GM21381 (cell line): ENCODE measurements around the gene BLVRB.
"Not testable (repeated sequence)": the region's sequence is repeated elsewhere in the genome, so short reads cannot be mapped to it uniquely, and the experiment has no call there.

Experiments
- ATAC-seq: cut with Tn5 transposase; IDR thresholded peaks from one replicate; pipeline ENCODE4 v1.9.1; 2021; ENCODE audit warnings: mild to moderate bottlenecking, moderate library complexity; ENCODE audit not compliant: unreplicated experiment

BLVRB gene

DNA sequence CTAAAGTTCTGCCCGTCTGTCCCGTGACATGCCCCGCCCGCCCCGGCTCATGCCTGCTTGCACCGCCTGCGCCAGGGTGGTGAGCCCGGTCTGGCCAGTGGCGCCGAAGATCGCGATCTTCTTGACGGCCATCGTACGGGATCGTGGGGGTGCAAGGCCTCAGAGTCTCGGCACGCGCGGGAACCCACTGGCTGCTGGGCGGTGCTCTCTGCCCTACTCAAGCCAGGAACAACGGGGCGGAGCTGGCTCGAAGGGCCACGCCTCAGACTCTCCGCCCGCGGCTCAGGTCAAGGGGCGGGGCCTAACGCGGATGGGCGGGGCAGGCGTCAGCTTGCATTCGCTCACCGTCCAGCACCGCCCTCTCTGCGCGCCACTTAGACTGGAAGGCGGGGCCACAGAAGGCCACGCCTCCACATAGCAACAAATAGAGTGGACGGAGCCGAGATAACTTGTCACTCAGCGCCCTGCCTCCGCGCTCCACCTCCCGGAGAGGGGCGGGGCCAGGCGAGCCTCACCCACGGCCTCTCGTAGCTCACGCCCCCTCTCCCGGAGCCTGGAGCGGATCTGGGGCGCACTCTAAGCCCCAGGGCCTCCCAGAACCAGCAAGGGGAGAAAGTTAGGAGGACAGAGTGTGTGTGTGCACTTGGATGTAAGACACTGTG, at the start of gene BLVRB:
TSS of gene BLVRB (minus strand) at position 189 of the 662 bp plus-strand sequence. CDS start at position 132, 57 bp downstream.
- ATAC-seq, result peak; percentile 85

DNA sequence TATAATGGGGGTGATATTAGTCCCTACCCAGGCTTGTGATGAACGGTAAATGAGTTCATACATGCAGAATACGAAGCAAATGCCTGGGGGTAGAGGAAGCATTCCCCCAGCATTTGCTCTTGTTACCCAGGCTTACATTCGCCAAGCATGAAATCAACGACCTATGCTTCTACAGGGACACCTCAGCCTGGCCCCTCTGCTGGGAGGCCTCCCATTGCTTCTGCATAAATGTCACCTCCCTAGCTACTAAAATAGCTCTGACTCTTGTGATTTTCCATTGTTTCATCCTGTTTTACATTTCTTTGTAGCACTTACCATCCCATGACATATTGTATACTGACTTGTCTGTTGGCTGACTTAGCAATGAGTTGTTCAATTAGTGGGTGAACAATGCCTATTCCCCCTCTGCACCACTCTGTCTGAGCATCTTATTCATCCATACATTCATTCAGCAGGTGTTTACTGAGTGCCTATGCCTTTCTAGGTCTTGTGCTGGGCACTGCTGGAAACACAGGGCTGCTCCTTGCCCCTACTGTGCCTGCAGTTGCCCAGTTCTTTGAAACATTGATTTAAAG, 48.3 kb upstream of the BLVRB start:
- ATAC-seq, result no peak

DNA sequence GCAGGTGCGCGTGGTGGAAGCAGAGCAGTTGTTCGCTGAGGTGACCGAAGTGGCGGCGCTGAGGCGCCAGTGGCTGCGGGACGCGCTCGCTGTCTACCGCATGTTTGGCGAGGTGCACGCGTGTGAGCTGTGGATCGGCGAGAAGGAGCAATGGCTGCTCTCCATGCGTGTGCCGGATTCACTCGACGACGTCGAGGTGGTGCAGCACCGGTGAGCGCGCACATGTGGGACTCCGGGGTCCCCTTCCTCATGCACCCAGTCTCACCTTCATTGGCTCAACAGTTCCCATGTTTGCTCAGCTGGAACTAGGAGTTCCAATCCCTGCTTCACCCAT, 47.8 kb upstream of the BLVRB start:
- no peak for ATAC-seq

DNA sequence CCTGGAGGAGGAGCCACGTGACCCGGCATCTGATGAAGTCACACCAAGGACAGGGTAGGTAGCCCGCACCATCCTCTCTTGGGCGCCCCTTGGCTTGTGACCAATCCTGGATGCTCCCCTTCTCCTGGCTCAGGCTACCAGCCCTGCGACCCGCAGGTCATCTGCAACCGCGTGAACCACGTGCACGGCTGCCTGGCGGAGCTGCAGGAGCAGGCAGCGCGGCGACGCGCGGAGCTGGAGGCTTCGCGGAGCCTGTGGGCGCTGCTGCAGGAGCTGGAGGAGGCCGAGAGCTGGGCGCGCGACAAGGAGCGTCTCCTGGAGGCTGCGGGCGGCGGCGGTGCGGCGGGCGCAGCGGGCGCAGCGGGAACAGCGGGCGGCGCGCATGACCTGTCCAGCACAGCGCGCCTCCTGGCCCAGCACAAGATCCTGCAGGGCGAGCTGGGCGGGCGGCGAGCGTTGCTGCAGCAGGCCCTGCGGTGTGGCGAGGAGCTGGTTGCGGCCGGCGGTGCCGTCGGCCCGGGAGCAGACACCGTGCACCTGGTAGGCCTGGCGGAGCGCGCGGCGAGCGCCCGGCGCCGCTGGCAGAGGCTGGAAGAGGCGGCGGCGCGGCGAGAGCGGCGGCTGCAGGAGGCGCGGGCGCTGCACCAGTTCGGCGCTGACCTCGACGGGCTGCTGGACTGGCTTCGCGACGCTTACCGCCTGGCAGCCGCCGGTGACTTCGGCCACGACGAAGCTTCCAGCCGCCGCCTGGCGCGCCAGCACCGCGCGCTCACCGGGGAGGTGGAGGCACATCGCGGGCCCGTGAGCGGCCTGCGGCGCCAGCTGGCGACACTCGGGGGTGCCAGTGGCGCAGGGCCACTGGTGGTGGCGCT, 47.2 kb upstream of the BLVRB start:
- ATAC-seq, result no peak

DNA sequence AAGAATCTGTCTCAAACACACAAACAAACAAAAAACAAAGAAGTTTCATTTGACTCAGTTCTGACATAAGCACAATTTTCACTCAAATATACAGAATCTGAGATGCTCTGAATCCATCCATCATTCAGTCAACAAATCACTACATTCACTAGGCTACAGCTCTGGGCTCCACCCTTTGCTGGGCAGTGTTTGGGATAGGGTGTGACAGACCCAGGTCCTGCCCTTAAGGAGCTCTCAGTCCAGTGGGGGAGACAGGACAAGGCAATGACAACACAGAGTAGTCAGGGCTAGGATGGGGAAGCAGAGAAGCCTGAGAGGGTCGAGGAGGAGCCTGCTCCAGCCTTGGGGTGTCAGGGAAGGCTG, 46.5 kb upstream of the BLVRB start:
- ATAC-seq, result no peak

DNA sequence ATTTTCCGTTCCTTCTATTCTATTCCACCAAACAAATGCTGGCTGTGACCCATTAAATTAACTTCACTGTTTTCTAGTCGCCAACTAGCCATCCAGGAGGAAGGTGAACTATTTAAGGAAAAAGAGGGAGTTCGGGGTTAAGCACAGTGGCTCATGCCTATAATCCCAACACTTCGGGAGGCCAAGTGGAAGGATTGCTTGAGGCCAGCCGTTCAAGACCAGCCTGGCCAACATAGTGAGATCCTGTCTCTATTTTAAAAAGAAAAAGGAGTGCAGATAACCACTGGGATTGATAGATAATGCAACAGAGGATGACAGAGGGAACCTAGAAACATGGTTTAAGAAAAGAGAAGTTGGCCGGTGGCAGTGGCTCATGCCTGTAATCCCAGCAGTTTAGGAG, 45.9 kb upstream of the BLVRB start:
- no peak for ATAC-seq

DNA sequence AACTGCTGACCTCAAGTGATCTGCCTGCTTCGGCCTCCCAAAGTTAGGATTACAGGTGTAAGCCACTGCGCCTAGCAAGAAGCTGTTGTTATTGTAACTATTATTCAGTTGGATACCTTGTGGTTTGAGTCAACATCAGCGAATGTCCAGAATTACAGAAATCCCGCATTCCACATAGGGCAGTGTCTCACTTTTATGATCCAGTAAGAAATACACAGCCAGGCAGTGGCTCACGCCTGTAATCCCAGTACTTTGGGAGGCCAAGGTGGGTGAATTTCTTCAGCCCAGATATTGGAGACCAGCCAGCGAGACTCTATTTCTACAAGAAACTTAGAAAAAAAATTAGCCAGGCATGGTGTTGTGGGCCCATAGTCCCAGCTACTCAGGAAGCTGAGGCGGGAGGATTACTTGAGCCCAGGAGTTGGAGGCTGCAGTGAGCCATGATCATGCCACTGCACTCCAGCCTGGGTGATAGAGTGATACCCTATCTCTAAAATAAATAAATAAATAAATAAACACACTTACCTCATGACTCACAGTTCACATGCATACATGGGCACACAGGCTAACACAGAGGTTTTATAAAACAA, 45.1 kb upstream of the BLVRB start:
- ATAC-seq, result no peak

DNA sequence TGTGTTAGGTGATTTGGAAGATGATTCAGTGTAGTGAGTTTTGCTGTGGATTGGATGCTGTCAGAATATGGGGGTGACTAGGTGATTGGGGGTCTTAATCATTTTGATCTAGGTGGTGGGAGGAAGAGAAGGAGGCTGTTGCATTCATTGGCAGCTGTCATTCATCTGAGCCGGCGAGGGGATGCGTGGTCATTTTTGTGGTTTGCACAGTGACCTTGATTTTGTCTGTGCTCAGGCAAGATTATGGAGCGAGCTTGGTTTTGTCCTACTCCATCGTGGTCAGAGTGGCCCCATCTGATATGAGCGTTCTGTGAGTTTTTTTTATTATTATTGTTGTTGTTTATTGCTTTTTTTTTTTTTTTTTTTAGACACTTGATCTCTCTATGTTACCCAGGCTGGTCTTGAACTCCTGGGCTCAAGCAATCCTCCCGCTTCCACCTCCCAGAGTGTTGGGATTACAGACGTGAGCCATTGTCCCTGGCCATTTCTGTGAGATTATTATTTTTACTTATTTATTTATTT, 43.3 kb upstream of the BLVRB start:
- no peak for ATAC-seq

DNA sequence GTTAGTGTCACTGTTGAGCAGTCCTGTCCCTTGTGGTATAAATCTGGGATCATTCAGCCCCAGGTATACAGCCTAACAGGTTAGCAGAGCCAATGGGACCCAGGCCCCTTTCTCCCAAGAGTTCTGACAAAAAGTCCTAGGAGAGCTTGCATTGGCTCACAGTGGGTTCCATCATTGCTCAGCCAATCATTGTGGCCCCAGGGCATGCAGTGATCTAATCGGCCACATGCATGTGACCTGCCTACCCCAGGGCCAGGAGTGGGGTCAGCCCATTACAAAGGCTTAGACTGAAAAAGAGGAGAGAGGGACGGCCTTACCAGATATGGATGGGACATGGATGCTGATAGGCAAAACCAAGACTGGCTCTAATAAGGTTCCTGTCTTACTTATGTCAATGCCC, 42.3 kb upstream of the BLVRB start:
- ATAC-seq, result no peak

DNA sequence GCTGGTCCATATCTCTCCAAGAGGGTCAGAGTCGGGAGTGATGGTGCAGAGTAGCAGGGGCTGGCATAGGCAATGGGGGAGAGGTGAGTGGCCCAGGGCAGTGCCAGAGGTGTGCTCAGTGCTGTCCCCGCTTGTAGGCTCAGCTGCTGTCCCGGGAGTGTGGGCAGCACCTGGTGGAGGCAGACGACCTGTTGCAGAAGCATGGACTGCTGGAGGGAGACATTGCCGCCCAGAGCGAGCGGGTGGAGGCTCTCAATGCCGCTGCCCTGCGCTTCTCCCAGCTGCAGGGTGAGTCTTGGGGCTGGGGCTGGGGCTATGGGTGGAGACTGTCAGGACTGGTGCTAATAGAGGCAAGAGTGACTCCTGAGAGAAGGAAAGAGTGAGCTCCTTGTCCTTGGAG, 40.6 kb upstream of the BLVRB start:
- no peak for ATAC-seq

DNA sequence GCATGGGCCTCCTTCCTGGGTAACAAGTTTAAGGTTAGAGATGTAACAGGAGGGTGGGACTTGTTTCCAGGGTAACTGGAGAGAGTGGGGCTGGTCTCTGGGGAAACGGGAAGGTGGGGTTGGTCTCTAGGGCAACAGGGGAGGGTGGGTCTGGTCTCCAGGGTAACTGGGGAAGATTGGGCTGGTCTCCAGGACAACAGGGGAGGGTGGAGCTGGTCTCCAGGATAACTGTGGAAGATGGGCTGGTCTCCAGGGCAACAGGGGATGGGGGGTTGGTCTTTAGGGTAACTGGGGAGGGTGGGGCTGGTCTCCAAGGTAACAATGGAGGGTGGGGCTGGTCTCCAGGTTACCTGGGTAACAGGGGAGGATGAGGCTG, 37.8 kb upstream of the BLVRB start:
- no peak for ATAC-seq

DNA sequence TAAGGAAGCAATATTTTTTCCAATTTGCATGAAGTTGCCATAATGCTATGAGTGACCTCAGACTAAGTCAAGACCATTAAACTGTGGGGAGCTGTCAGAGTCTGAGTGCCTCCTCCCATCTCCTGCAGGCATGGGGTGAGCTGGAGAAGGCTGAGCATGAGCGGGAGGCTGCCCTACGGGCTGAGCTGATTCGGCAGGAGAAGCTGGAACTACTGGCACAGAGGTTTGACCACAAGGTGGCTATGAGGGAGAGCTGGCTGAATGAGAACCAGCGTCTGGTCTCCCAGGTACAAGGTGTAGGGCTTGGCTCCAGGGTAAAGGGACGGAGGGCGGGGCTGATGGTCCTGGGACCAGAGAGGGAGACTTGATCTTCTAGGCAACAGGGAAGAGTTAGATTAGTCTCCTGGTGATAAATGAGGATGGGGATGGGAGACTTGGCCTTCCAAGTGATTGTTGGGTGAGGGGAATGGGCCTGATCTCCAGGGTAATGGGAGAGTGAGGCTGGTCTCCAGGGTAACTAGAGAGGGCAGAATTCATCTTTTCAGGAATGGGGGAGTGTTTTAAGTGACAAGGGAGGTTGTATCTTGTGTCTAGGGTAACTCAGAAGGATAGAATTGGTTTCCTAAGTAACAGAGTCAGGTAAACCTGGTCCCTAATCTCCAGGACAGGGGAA, 37.2 kb upstream of the BLVRB start:
- no peak for ATAC-seq

DNA sequence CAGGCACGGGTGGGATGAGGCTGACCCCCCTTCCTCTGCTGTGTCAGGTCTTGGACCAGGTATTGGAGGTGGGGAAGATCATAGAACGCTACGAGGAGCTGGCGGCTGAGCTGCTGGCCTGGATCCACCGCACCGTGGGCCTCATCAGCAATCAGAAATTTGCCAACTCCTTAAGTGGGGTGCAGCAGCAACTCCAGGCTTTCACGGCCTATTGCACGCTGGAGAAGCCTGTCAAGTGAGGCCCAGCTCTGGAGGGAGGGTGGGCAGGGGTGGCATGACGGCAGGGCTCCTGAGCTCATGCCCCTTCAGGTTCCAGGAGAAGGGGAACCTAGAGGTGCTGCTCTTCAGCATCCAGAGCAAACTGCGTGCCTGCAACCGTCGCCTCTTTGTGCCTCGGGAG, 36.5 kb upstream of the BLVRB start:
- no peak for ATAC-seq

DNA sequence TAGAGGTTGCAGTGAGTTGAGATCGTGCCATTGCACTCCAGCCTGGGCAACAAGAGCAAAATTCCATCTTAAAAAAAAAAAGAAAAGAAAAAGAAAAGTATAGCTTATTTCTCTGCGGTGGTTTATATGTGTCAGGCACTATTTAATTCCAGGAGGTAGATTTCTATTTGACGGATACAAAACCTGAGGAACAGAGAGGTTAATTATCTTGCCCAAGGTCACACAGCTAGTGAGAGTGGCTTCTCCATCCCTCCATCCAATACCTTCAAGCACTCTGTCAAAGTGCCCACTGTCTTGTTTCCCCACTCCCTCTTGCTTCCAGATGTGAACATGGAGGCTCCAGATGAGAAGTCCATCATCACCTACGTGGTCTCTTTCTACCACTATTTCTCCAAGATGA, 36.1 kb upstream of the BLVRB start:
- ATAC-seq, result no peak

DNA sequence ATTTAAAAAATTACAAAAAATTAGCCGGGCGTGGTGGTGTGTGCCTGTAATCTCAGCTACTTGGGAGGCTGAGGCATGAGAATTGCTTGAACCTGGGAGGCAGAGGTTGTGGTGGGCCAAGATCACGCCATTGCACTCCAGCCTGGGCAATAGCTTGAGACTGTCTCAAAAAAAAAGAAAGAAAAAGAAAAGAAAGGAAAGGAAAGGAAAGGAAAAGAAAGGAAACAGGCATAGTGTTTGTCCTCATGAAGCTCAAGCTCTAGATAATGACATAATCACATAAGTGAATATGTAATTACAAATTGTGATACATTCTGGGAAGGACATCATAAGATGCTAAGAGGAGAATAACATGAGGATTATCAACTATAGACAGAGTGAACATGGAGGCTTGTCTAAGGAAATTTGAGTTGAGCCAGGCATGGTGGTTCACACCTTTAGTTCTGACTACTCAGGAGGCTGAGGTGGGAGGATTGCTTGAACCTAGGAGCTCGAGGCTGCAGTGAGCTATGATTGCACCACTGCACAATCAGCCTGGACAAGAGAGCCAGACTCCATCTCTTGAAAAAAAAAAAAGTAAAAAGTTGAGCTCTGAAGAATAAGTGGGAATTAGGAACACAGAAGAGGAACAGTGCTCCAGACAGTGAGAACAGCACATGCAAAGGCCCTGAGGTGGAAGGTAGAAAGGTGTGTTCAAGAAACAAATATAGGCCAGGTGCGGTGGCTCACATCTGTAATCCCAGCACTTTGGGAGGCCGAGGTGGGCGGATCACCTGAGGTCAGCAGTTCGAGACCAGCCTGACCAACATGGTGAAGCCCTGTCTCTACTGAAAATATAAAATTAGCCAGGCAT, 35.4 kb upstream of the BLVRB start:
- ATAC-seq, result not testable (repeated sequence)

DNA sequence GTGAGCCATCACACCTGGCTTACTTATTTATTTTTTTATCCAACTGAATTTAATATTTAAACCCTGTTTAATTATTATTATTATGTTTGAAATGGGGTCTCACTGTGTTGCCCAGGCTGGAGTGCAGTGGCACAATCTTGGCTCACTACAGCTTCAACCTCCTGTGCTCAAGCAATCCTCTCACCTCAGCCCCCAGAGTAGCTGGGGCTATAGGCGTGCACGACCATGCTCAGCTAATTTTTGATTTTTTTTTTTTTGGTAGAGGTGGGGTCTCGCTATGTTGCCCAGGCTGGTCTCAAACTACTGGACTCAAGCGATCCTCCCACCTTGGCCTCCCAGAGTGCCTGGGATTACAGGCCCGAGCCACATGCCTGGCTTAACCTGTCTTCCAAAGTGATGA, 33.8 kb upstream of the BLVRB start:
- no peak for ATAC-seq

DNA sequence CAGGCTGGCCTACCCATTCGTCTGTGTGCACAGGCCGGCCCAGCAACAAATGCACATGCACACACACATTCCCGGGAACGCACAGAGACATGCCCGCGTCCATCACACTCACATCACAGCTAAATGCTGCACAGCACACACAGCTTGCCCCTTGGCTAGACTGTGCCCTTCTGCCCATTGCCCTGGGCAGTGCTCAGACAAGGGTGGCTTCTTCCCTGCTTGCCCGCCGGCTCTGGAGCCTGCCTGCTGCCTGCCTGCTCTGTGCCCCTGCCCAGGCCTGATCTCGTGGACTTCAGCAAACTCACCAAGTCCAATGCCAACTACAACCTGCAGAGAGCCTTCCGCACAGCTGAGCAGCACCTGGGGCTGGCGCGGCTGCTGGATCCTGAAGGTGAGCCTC, 31.7 kb upstream of the BLVRB start:
- ATAC-seq, result no peak

DNA sequence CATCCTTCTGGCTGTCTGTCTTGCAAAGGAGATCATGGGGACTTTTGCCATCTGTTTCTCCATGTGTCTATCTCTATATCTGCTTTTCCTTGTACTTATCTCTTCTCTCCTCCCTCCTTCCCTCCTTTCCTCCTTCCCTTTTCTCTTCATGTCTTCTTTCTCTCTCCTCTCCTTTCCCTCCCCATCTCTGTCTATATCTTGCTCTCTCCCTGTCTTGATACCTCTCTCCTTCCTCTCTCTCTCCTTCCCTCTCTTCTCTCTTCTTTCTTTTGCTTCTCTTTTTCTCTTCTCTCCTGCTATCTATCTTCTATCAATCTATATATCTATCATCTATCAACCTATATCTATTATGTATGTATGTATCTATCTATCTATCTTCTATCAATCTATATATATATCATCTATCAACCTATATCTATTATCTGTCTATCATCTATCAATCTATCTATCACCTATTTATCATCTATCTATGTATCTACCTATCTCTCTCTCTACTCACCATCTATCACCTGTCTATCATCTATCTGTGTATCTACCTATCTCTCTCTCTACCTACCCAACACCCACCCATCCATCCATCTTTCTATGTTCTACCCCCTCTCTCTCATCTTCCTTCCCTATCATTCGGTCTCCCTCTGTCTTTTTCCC, 28.8 kb upstream of the BLVRB start:
- ATAC-seq, result no peak

DNA sequence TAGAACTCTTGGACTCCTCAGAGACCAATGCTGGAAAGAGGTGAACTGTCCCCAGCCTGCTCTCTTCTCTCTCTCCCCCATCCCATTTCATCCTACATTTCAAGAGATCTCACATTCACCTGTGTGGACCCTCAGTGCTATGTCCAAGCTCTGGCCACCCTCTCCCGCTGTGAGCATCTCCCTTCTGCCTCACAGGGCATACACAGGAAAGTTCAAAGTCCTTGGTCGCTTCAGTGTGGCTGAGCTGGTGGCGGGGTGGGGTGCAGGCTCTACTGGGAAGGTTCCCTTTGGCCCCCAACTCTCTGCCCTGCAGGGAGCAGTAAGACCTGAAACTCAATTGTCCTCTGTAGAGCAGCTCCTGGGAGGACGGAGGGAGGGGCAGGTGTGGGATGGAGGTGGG, 28.2 kb upstream of the BLVRB start:
- ATAC-seq, result no peak

DNA sequence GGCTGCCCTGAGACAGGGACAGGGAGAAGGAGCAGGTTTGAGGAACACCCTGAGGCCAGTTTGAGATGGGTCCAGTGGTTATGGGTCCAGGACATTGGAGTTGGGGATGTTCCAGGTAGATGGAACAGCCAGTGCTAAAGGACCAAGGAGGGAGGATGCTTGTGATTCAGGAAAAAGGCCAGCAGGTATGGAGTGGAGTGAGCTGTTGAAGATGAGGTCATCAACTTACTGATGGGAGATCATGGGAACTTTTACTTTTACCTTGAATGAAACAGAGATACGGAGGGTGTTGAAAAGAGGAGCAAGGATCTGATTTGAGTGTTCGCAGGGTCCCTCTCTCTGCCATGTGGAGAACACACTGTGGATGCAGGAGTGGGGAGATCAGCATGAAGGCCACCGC, 26.7 kb upstream of the BLVRB start:
- no peak for ATAC-seq
